Lung (tissue), 13 donors: ENCODE measurements around the gene SLC25A26. TPM values are rescaled to one million over a fixed set of nuclear protein-coding genes. Genes with fewer than 3 reads are reported as not detected.
A peak's percentile ranks its signal among the peaks of the same experiment; 100 is the strongest.

Source experiments
- ATAC-seq: fragments of 200-7000 bp; cut with Tn5 transposase; one replicate; pipeline ENCODE4 v1.9.1; 2020; ENCODE audit warnings: moderate number of reproducible peaks; ENCODE audit not compliant: insufficient read depth, low FRiP score
- DNase-seq, 3 donors: peaks; one replicate each; pipeline ENCODE4 v3.0.0-alpha.2; 2013 to 2017
- H3K27ac ChIP-seq, 2 donors: one replicate each; pipeline ENCODE4 v1.5.1; 2013; ENCODE audit warnings: mild to moderate bottlenecking in 2 of 2, moderate library complexity in 2 of 2, control low read depth in 1 of 2, inconsistent platforms in 1 of 2, low read depth in 1 of 2, low read length in 1 of 2
- H3K27me3 ChIP-seq, 3 donors: one replicate each; pipeline ENCODE4 v1.5.1; 2013; ENCODE audit warnings: low read length in 2 of 3; ENCODE audit not compliant: control insufficient read depth in 3 of 3, insufficient read depth in 3 of 3
- H3K36me3 ChIP-seq, 4 donors: one replicate each; pipeline ENCODE4 v1.5.1; 2013; ENCODE audit warnings: low read length in 4 of 4, mild to moderate bottlenecking in 1 of 4, moderate library complexity in 1 of 4; ENCODE audit not compliant: control insufficient read depth in 4 of 4, insufficient read depth in 4 of 4
- H3K4me1 ChIP-seq, 5 donors: one replicate each; pipeline ENCODE4 v1.5.1; 2013; ENCODE audit warnings: low read length in 5 of 5, mild to moderate bottlenecking in 2 of 5, moderate library complexity in 1 of 5; ENCODE audit not compliant: control insufficient read depth in 5 of 5, insufficient read depth in 5 of 5
- H3K4me3 ChIP-seq: one replicate; pipeline ENCODE4 v1.5.1; 2013; ENCODE audit warnings: mild to moderate bottlenecking, control low read depth, moderate library complexity
- H3K9ac ChIP-seq, 2 donors: one replicate each; pipeline ENCODE4 v1.5.1; 2013; ENCODE audit warnings: low read length in 2 of 2, control low read depth in 1 of 2; ENCODE audit not compliant: insufficient read depth in 1 of 2
- H3K9me3 ChIP-seq, 4 donors: one replicate each; pipeline ENCODE4 v1.5.1; 2013; ENCODE audit warnings: low read length in 3 of 4, mild to moderate bottlenecking in 1 of 4, moderate library complexity in 1 of 4; ENCODE audit not compliant: control insufficient read depth in 4 of 4, insufficient read depth in 3 of 4
- WGBS, 2 donors: extraction: QIAGEN DNeasy Blood & Tissue Kit; methylation state at CpG; one replicate each; pipeline ENCODE4 v1.1.7; 2013; 5-methylcytosine and 5-hydroxymethylcytosine counted together
- polyA plus RNA-seq, 2 donors: library from polyadenylated mRNA; stranded (reverse); fragments of 200-250 nt; gene quantifications; one replicate each; pipeline ENCODE4 v1.2.1, GENCODE V29; 2013
- small RNA-seq: library from RNA; depleted of rRNA; stranded (forward); fragments of <200 nt; gene quantifications from one replicate; pipeline ENCODE3, GENCODE V24; 2014; ENCODE audit warnings: low replicate concordance
- total RNA-seq, 2 donors: library from RNA; depleted of rRNA in 1 of 2; stranded (reverse); fragments of >200 nt in 1 of 2; gene quantifications; one replicate each; pipeline ENCODE4 v1.2.1, GENCODE V29; 2014 to 2021
- TF ChIP-seq, protein P1 (sequence below): IDR thresholded peaks from 2 replicates; pipeline ENCODE4 v1.5.1; 2012; ENCODE audit warnings: mild to moderate bottlenecking; ENCODE audit errors: control extremely low read depth, extremely low read depth
- donor health status: control.
- donor health status: control.
- donor health status: Bipolar disorder and iron deficiency.
- donor health status: healthy.
- donor health status: DM: yes; HTN: yes; CAD: no.

Gene SLC25A26
- total and polyA plus RNA-seq, 4 donors, result 10.4 to 18.0 (median 14.9) TPM

DNA sequence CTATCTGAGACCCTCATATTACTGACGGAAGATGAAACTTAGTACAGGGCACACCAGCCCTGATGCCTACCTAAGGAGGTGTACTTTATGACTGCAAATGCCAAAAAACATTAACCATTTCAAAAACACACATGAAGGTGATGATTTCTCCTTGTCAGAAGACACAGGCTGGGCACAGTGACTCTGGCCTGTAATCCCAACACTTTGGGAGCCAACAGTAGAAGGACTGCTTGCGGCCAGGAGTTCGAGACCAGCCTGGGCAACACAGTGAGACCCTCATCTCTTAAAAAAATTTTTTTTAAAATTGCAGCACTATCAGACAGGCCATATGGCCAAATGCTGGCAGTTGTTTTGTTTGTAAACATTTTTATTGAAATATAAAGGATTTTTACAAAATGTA is 206.6 kb downstream of the SLC25A26 start:
- Histone ChIP-seq H3K4me3 (no peak overlapping the region), H3K9me3 (no peaks in the 10 kb centered on the region), H3K27me3 (no peaks in the 10 kb centered on the region), H3K4me1 (peaks cover 8 to 42% (median 19%) of the 10 kb centered on the region in 5 donors), H3K27ac (no peak overlapping the region), H3K9ac (no peak overlapping the region), H3K36me3 (peaks cover 0 to 2% (median 0%) of the 10 kb centered on the region in 4 donors)
- WGBS, 2 donors, result 97 to 99% methylated on average over 3 of the region's 3 CpGs
- no peak for DNase-seq
- no peak for ATAC-seq
- TF ChIP-seq, protein P1, sequence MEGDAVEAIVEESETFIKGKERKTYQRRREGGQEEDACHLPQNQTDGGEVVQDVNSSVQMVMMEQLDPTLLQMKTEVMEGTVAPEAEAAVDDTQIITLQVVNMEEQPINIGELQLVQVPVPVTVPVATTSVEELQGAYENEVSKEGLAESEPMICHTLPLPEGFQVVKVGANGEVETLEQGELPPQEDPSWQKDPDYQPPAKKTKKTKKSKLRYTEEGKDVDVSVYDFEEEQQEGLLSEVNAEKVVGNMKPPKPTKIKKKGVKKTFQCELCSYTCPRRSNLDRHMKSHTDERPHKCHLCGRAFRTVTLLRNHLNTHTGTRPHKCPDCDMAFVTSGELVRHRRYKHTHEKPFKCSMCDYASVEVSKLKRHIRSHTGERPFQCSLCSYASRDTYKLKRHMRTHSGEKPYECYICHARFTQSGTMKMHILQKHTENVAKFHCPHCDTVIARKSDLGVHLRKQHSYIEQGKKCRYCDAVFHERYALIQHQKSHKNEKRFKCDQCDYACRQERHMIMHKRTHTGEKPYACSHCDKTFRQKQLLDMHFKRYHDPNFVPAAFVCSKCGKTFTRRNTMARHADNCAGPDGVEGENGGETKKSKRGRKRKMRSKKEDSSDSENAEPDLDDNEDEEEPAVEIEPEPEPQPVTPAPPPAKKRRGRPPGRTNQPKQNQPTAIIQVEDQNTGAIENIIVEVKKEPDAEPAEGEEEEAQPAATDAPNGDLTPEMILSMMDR, result no peak

DNA sequence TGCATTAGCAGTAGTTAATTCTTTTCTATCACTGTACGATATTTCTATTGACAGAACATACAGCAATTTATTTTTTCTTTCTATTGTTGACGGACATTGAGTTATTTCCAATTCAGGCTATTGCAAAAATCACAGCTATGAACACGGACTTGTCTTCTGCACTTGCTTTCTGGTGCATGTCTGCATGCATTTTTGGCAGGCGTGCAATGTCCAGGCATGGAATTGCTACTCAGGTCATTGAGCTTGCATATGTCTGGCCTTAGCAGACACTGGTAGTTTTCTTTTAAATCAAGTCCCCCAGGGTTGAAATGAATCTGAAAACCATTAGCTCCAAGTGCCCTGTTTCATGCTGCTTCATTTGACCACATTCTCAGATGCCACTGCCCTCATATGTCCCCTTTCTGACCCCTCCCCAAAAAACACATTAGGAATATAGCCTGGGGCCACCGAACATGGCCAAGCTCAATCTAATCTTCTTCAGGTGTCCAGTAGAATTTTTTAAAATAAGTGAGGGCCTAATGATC is 207.2 kb downstream of the SLC25A26 start:
- no peaks in the 10 kb centered on the region for H3K27me3 ChIP-seq
- TF ChIP-seq, protein P1, result no peak
- 86 to 87% methylated on average over 5 of the region's 5 CpGs for WGBS, 2 donors
- H3K9me3 ChIP-seq, result no peaks in the 10 kb centered on the region
- no peak overlapping the region for H3K4me3 ChIP-seq
- no peak overlapping the region for H3K9ac ChIP-seq
- peak overlapping the region in 1 of 2 donors; percentile 46 for H3K27ac ChIP-seq
- no peak for DNase-seq
- H3K36me3 ChIP-seq, result peaks cover 0 to 3% (median 0%) of the 10 kb centered on the region in 4 donors
- H3K4me1 ChIP-seq, result peaks cover 8 to 42% (median 20%) of the 10 kb centered on the region in 5 donors
- no peak for ATAC-seq

Small RNA genes within 50 kb of the gene (small RNA-seq; reads per million reads assigned to genes)
- gene RN7SL482P, result not detected
- not detected for gene RNU6-787P

Other genes starting within 250 kb of the SLC25A26 start
- 10 to 100 TPM; 38.9 to 88.1 TPM for gene MAGI1, start 182.1 kb upstream of the SLC25A26 start, total RNA-seq
- gene MAGI1, start 182.1 kb upstream of the SLC25A26 start, polyA plus RNA-seq, result 10 to 100 TPM in 1 of 2 donors, 1 to 10 TPM in 1; 9.9 to 10.3 TPM